Adipocyte (in vitro differentiated cells): Measurements from ENCODE around the gene HOXD3.

Experiments used
- DNase-seq: peaks from one replicate; pipeline ENCODE4 v3.0.0-alpha.2; 2015; ENCODE audit warnings: low read depth
- H3K27me3 ChIP-seq: replicated peaks from 2 replicates; pipeline ENCODE4 v1.7.0; 2013; ENCODE audit warnings: mild to moderate bottlenecking, low read length, moderate library complexity; ENCODE audit not compliant: control insufficient read depth, insufficient read depth
- H3K36me3 ChIP-seq: 2 replicates; pipeline ENCODE4 v1.7.0; 2013; ENCODE audit warnings: low read length, mild to moderate bottlenecking, moderate library complexity; ENCODE audit not compliant: control insufficient read depth, insufficient read depth, severe bottlenecking
- H3K4me1 ChIP-seq: 2 replicates; pipeline ENCODE4 v1.7.0; 2013; ENCODE audit warnings: mild to moderate bottlenecking, low read length, moderate library complexity; ENCODE audit not compliant: control insufficient read depth, insufficient read depth
- H3K4me3 ChIP-seq: 2 replicates; pipeline ENCODE4 v1.7.0; 2013; ENCODE audit warnings: mild to moderate bottlenecking, low read length, moderate library complexity
- H3K9ac ChIP-seq: 2 replicates; pipeline ENCODE4 v1.7.0; 2013; ENCODE audit warnings: mild to moderate bottlenecking, low read length, moderate library complexity
- H3K9me3 ChIP-seq: 2 replicates; pipeline ENCODE4 v1.7.0; 2013; ENCODE audit warnings: mild to moderate bottlenecking, low read length, moderate library complexity; ENCODE audit not compliant: control insufficient read depth

HOXD3 gene

DNA sequence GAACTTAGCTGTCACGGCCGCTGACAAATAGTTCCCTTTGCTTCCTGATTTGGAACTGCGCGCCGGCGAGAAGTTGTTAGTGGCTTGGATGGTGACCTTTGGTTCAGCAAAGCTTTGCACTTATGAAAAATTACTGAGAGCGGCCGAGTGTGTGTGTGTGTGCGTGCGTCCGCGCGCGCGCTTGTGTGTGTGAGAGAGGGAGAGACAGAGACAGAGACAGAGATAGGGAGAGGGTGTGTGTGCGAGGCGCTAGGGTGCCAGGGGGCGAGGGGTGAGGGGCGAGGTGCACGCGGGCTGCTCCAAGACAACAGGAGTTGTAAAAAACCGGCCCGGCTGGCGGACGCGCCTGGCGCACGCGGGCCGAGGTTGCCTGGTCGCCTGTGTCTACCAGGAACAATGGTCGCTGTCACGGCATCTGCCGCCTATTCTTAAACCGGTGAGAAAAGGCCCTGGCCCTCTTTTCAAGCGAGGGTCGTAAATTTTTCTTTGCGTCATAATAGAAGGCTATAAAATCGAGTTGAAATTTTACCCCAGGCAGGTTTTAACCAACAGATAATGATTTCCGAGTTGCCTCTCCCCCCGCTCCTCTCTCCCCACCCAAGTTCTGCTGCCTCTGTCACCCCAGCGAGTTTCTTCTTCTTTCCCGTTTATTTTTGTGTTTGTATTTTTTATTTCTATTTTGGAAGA lies 535 bp downstream of the HOXD3 start:
- peaks cover 9% of the 10 kb centered on the region for H3K4me1 ChIP-seq
- peak overlapping the region; percentile 58 for H3K9ac ChIP-seq
- peaks cover 17% of the 10 kb centered on the region for H3K36me3 ChIP-seq
- peak overlapping the region; percentile 74 for H3K4me3 ChIP-seq
- no peaks in the 10 kb centered on the region for H3K27me3 ChIP-seq
- no peaks in the 10 kb centered on the region for H3K9me3 ChIP-seq
- no peak for DNase-seq

DNA sequence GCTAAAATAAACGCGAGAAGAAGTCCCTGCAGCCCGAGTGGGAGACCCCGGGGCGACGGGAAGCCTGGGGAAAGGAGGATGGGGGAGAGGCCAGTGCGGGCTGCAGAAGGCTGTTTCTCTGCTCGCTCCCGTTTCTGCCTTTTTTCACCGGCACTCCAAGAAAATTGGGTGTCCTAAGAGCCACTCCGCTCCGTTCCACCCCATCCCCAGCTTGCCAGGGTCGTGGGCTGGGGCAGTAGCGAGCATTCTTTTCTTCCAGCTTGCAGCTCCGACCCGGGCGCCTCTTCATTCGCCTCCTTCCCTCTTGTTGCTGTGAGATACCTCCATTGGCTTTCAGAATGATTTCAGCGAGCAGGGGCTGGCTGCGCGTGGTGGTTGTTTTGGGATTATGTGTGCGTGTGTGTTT lies 1.1 kb downstream of the HOXD3 start:
- Histone ChIP-seq H3K4me1 (peaks cover 9% of the 10 kb centered on the region), H3K4me3 (no peak overlapping the region), H3K9ac (no peak overlapping the region), H3K9me3 (no peaks in the 10 kb centered on the region), H3K36me3 (peaks cover 14% of the 10 kb centered on the region), H3K27me3 (no peaks in the 10 kb centered on the region)
- DNase-seq = no peak

DNA sequence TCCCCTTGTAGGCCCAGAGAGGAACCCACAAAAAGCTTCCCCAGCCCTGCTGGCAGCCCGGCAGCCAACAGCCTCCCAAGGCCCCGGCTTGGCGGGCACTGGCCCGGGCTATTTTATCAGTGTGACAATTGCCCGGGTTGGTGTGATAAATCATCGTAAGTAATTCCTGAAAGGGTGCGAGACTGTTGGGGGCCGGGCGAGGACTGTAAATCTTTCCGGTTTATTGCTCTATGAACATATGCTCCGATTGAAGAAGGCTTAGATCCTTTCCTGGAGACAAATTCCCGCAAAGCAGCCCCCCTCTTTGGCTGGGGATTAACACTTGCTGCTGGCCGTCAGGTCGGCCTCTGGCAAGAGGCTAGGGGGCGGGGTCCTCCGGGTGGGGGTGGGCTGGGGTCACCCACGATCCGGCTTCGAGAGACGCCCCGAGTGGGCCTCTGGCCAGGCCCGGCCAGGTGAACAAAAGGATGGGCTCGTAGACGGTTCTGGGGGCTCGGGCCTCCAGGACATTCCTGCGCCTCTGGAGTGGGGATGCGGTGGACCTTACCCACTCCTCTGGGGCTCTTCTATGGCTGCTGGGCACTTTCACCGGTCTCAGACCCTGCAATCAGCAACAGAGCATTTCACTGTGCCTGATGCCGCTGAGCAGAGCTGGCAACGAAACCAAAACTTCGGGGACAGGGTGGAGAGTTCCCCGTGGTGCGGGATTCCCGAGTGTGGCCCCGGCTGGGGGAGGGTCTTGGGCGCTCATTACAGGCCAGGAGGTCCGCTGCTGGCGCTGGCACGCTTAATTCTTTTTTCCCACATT lies 2.0 kb downstream of the HOXD3 start:
- Histone ChIP-seq H3K4me3 (no peak overlapping the region), H3K27me3 (no peaks in the 10 kb centered on the region), H3K9me3 (no peaks in the 10 kb centered on the region), H3K4me1 (peaks cover 9% of the 10 kb centered on the region), H3K36me3 (peaks cover 7% of the 10 kb centered on the region), H3K9ac (no peak overlapping the region)
- no peak for DNase-seq

DNA sequence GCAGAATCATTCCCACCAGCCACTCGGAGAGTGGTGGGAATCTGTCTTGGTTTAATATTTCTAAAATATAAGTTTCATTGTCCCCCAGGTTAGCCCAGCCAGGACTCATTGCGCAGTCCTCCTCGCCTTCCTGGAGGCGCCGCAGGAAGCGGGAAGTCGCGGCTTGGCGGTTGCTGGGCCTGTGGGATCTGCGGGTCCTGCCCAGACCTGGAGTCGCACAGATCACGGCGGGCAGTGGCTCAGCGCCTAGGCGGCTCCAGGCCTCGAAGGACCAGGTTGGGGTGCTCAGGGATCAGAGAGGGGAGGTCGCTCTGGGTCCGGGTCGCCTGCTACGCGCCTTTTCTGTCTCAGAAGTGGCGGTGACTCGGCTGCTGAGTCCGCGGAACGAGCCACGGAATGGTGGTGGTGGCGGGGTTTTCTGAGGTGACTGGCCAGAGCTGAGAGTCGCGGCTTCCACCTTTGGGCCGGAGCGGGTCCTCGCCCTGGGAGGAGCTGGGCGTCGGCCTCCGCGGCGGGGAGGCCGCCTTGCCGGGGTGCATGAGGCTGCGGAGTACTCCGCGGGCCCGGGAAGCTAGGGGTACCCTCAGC lies 2.6 kb downstream of the HOXD3 start:
- Histone ChIP-seq H3K4me3 (peak overlapping the region; percentile 44), H3K9ac (peak overlapping the region; percentile 51), H3K36me3 (peaks cover 7% of the 10 kb centered on the region), H3K27me3 (no peaks in the 10 kb centered on the region), H3K4me1 (peaks cover 9% of the 10 kb centered on the region), H3K9me3 (no peaks in the 10 kb centered on the region)
- no peak for DNase-seq

DNA sequence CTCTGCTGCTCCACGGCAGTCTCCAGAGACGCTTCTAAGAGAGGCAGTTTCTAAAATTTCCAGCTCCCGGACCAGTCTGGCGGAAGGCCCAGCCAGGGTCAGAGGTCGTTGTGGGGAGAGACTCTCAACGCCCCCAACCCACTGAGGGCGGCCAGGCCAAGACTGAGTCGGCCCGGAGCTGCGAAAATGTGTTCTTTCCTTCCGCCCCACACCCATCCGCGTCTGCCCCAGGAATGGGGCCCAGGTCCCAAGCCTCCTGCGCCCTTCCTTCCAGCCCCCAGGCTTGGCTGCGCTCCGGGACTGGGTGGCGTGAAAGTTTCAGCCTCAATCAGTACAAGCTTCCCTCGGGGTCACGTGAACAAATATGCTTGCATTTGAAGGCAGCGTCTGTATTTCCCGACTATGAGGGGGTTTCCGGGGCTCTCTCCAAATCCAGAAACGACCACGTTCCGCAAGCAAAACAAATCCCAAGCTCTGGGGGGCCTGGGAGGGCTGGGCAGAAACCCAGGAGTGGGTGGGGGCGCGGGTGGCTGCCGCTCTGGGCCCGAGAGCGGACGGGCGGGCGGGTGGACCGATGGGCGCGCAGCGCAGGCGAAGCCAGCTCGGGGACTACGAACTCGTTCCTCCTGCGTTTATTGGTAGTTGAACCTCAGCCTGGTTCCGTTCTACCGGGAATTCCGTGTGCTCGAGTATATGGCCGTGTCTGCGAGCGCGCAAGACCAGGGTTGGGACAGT lies 3.3 kb downstream of the HOXD3 start:
- Histone ChIP-seq H3K4me3 (peak overlapping the region; percentile 44), H3K36me3 (peaks cover 1% of the 10 kb centered on the region), H3K27me3 (no peaks in the 10 kb centered on the region), H3K9ac (peak overlapping the region; percentile 51), H3K4me1 (peaks cover 9% of the 10 kb centered on the region), H3K9me3 (no peaks in the 10 kb centered on the region)
- no peak for DNase-seq

DNA sequence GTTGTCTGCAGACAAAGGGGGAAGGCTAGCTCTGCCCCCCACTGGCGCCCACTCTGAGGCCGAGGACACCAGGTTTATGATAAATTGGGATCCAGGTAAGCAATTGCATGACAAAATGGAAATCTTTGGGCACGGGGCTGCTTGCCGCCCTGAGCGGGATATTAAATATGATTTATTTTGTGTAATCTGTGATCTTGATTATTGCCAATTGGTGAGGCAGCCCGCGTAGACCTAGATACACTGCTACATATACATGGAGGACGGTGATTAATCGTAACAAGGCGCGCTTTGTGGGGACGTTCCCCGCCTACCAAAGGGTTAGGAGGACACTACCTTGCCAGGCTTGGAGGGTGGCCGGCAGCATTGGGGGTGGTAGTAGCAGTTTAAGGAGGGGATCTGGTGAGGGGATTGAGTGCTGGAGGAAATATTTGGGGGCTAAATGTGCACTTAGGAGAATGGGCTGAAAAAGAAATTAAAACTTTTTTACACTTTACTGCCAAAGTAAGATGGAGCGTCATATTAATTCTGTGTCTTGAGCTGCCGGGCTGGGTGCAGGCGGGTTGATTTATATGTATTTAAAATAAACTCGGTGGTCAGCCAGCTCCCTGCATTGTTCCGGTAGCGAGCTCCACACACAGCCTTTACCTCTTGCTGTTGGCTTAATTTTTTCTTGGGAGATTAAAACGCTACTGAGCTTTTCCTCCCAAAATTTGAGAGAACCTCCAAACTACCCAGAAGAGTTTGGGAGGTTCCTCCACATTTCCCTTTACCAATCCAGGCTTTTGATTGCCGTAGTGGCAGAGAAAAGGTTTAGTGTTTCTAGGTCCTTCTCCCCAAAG lies 4.1 kb downstream of the HOXD3 start:
- H3K4me1 ChIP-seq = peaks cover 9% of the 10 kb centered on the region
- H3K9me3 ChIP-seq = no peaks in the 10 kb centered on the region
- no peaks in the 10 kb centered on the region for H3K27me3 ChIP-seq
- H3K36me3 ChIP-seq = no peaks in the 10 kb centered on the region
- DNase-seq = no peak
- peak overlapping the region; percentile 42 for H3K9ac ChIP-seq
- peak overlapping the region; percentile 72 for H3K4me3 ChIP-seq

DNA sequence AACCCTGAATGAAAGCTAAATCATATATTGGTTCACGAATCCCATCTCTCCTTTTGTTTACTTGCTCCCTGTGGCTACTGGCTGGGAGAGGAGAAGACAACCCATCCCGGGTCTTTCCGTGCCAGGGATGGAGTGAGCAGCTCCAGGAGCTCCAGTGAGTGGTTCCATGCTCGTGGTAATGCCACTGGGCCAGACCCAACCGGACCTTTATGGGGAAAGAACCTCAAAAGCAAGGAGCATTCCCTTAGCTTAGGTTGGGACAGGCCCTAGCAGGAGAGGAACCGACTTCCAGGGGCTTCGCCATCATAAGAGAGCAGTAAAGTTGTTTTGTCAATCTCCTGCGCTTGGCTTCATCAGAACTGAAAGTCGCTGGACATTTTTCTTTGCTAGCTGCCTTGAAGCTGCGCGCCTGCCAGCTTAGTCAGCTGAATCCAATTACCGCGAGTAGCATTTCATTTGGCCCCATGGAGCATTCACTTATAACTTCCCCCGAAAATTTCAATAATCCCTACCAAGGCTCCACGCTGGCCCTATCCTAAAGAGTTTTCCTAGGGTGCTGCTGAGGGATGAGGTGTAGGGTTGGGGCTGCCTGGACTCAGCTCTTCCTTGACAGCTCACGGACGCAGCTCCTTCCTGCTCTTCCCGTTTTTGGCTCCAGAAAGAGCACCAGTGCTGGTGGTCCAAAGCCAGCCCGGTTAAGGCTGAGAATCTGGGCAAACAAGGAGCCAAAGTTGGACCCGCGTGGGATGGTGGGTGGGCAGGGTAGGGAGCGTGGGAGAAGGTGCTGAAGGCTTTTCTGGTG lies 4.9 kb downstream of the HOXD3 start:
- peak overlapping the region; percentile 72 for H3K4me3 ChIP-seq
- peaks cover 9% of the 10 kb centered on the region for H3K4me1 ChIP-seq
- H3K9me3 ChIP-seq = no peaks in the 10 kb centered on the region
- H3K36me3 ChIP-seq = no peaks in the 10 kb centered on the region
- DNase-seq = peak; percentile 70
- H3K27me3 ChIP-seq = no peaks in the 10 kb centered on the region
- H3K9ac ChIP-seq = peak overlapping the region; percentile 48

DNA sequence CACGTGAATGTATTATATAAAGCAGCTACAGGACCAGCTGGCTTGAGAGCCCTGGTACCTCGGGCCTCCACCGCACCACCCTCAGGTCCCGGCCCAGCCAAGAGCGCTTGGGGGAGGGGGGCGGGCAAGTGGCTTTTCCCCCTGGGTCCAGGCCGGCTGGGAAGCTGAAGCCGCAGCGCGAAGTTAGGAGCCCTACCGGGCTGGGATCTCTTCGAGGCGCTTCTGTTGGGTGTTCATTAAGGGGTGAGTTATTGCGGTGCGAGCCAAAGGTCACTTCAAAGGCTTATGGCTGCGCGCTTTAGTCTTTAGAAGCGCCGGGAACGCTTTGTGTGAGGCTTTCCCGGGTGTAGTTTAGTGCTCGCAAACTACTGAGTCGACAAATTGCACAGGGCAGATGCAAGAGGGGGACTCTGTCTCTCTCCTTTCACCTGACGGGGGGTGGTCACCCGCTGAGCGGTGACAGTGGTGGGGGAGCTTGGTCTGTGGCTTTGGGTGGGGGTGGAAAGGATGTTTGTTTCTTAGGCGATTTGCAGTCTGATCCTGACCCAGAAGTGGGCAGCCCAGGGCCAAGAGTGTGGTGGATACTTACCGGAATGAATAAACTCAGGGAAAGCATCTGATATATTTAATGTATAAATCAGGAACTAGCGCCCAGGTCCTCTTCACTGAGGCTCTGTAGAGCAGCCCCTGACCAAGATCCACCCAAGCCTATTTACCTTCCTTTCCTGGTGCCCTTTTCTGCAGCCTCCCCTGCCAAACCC lies 6.0 kb downstream of the HOXD3 start:
- peaks cover 9% of the 10 kb centered on the region for H3K4me1 ChIP-seq

DNA sequence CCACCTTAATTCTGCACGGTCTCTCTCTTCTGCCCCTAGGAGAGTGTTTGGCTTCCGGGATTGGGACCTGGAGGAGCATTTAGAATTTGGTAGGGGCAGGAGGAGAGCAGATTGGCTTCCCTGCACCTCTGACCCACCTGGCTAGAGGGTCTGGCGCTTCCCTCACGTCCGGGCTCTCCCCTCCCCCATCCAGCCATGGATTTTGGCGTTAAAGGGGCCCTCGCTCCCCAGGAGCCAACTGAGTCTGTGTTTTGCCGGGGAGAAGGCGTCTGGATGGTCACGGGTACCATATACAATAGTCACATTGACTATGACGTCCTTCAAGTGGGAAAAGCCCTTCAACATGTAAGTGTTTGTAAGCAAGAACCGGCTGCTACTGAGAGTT lies 6.6 kb downstream of the HOXD3 start:
- Histone ChIP-seq H3K4me1 (peaks cover 9% of the 10 kb centered on the region), H3K9me3 (no peaks in the 10 kb centered on the region), H3K4me3 (no peak overlapping the region), H3K36me3 (no peaks in the 10 kb centered on the region), H3K27me3 (no peaks in the 10 kb centered on the region), H3K9ac (no peak overlapping the region)
- DNase-seq = no peak

More for the DNA sequence above, 6.0 kb downstream of the HOXD3 start:
- no peak for DNase-seq
- Histone ChIP-seq H3K36me3 (no peaks in the 10 kb centered on the region), H3K9me3 (no peaks in the 10 kb centered on the region), H3K27me3 (no peaks in the 10 kb centered on the region), H3K4me3 (no peak overlapping the region), H3K9ac (no peak overlapping the region)
